Effector memory CD4-positive, alpha-beta T cell (primary cell): ENCODE measurements around the gene TTLL11.
"Not testable (repeated sequence)": the region's sequence is repeated elsewhere in the genome, so short reads cannot be mapped to it uniquely, and the experiment has no call there.

Experiments used
- DNase-seq, 3 donors: peaks; one replicate each; pipeline ENCODE4 v3.0.0-alpha.2; 2020
- H3K27ac ChIP-seq: 2 replicates; pipeline ENCODE4 v1.7.0; 2013; ENCODE audit warnings: mild to moderate bottlenecking, low read length, moderate library complexity; ENCODE audit not compliant: insufficient read depth, poor library complexity, severe bottlenecking
- H3K27me3 ChIP-seq: replicated peaks from 2 replicates; pipeline ENCODE4 v1.7.0; 2013; ENCODE audit warnings: mild to moderate bottlenecking, low read length; ENCODE audit not compliant: insufficient read depth, control insufficient read depth, poor library complexity, severe bottlenecking
- H3K36me3 ChIP-seq: 2 replicates; pipeline ENCODE4 v1.7.0; 2013; ENCODE audit warnings: mild to moderate bottlenecking, low read length, moderate library complexity; ENCODE audit not compliant: control insufficient read depth, insufficient read depth
- H3K4me1 ChIP-seq: 2 replicates; pipeline ENCODE4 v1.7.0; 2013; ENCODE audit warnings: low read length, mild to moderate bottlenecking; ENCODE audit not compliant: control insufficient read depth, insufficient read depth, poor library complexity, severe bottlenecking
- H3K4me3 ChIP-seq: 2 replicates; pipeline ENCODE4 v1.7.0; 2013; ENCODE audit warnings: low read length, low read depth, mild to moderate bottlenecking; ENCODE audit not compliant: insufficient read depth, poor library complexity, severe bottlenecking
- H3K9me3 ChIP-seq: 2 replicates; pipeline ENCODE4 v1.7.0; 2013; ENCODE audit warnings: mild to moderate bottlenecking, low read length, moderate library complexity; ENCODE audit not compliant: control insufficient read depth

The TTLL11 gene

DNA sequence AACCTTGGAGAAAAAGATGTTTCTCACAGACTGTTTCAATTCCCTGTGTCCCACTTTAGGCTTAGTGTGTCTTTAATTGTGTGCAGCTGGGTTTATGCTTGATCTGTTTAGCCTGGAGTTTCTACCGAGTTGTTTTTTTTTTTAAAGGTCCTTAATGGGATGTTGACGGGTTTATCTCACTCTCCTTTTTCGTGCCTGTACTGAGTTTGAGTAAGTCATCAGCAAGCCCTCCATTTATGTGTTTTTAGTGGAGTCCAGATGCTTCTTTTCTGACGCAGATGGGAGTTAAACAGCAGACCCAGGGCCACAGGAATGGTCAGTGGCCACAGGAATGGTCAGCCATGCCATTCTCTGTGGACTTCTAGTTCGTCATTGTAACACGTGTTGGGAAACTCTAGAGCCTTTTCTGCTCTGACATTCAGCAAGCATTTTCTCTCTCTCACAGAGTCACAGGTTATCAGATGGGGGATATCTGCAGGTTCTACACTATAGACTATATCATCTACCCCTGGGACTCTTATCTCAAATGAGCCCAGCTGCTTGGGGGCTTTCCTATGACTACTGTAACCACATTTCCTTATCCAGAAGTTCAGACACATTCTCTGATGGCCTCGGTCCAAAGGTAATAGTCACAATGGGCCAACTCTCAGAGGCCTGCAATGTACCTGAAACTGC, 190.5 kb downstream of the TTLL11 start:
- H3K4me1 ChIP-seq = no peaks in the 10 kb centered on the region
- no peaks in the 10 kb centered on the region for H3K36me3 ChIP-seq
- no peak overlapping the region for H3K27ac ChIP-seq

GRCh38 chr9:121901616-121902015, 191.5 kb downstream of the TTLL11 start:
- no peaks in the 10 kb centered on the region for H3K4me1 ChIP-seq
- H3K4me3 ChIP-seq = no peak overlapping the region
- no peaks in the 10 kb centered on the region for H3K9me3 ChIP-seq
- H3K27ac ChIP-seq = no peak overlapping the region
- no peaks in the 10 kb centered on the region for H3K27me3 ChIP-seq
- no peaks in the 10 kb centered on the region for H3K36me3 ChIP-seq
- DNase-seq = no peak

More for the DNA sequence above, 190.5 kb downstream of the TTLL11 start:
- H3K4me3 ChIP-seq = no peak overlapping the region
- H3K9me3 ChIP-seq = no peaks in the 10 kb centered on the region
- DNase-seq = no peak
- H3K27me3 ChIP-seq = no peaks in the 10 kb centered on the region

DNA sequence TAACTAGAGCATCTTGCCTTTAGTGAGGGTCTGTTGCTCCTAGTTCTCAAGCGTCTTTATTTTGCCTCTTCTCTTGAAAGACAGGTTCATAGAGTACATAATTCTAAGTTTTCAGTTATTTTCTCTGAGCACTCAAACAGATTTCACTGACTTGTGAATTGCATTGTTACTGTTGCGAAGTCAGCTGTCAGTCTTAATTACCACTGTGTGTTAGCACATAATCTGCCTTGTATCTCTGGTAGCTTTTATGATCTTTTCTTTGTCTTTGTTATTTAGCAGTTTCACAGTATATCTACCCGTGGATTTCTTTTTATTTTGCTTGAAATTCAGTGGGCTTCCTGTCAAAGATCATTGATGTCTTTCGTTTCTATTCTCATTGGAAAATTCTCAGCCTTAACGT, 192.9 kb downstream of the TTLL11 start:
- Histone ChIP-seq H3K27me3 (no peaks in the 10 kb centered on the region), H3K9me3 (no peaks in the 10 kb centered on the region), H3K36me3 (no peaks in the 10 kb centered on the region), H3K27ac (no peak overlapping the region), H3K4me3 (no peak overlapping the region), H3K4me1 (no peaks in the 10 kb centered on the region)
- DNase-seq = no peak

- DNase-seq = no peak
- Histone ChIP-seq H3K27me3 (no peaks in the 10 kb centered on the region), H3K4me1 (no peaks in the 10 kb centered on the region), H3K4me3 (no peak overlapping the region), H3K9me3 (no peaks in the 10 kb centered on the region), H3K36me3 (no peaks in the 10 kb centered on the region), H3K27ac (no peak overlapping the region)
These were observed 194.3 kb downstream of the TTLL11 start for GRCh38 chr9:121898856-121899255.

GRCh38 chr9:121897140-121897539, 196.0 kb downstream of the TTLL11 start:
- H3K4me3 ChIP-seq = no peak overlapping the region
- H3K4me1 ChIP-seq = no peaks in the 10 kb centered on the region
- no peak for DNase-seq
- H3K36me3 ChIP-seq = no peaks in the 10 kb centered on the region
- H3K27ac ChIP-seq = no peak overlapping the region
- H3K9me3 ChIP-seq = no peaks in the 10 kb centered on the region
- no peaks in the 10 kb centered on the region for H3K27me3 ChIP-seq

DNA sequence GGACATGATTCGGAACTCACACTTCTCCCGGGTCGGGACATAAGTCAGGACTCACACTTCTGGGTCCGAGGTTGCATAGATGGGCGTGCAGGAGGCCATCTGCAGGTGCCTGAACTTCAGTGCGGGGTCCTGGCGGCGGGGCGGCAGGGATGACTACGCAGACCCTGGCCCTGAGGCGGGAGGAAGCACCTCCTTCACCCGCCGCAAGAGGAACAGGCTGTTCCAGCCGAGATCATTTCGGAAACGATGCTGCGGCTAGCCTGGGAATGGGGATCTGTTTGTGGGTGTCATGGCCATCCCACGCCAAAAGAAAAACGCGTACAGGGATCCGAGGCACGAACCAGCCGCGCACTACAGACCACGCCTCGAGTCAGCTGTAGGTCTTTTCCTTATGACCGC, 196.6 kb downstream of the TTLL11 start:
- no peaks in the 10 kb centered on the region for H3K27me3 ChIP-seq
- H3K27ac ChIP-seq = no peak overlapping the region
- no peak overlapping the region for H3K4me3 ChIP-seq
- no peaks in the 10 kb centered on the region for H3K9me3 ChIP-seq
- no peaks in the 10 kb centered on the region for H3K4me1 ChIP-seq
- DNase-seq = no peak
- no peaks in the 10 kb centered on the region for H3K36me3 ChIP-seq

GRCh38 chr9:121895818-121896544, 197.1 kb downstream of the TTLL11 start:
- Histone ChIP-seq H3K4me1 (no peaks in the 10 kb centered on the region), H3K36me3 (no peaks in the 10 kb centered on the region), H3K4me3 (no peak overlapping the region), H3K9me3 (no peaks in the 10 kb centered on the region), H3K27me3 (no peaks in the 10 kb centered on the region), H3K27ac (no peak overlapping the region)
- DNase-seq = no peak

GRCh38 chr9:121895358-121895757, 197.8 kb downstream of the TTLL11 start:
- Histone ChIP-seq H3K36me3 (no peaks in the 10 kb centered on the region), H3K9me3 (no peaks in the 10 kb centered on the region), H3K27ac (no peak overlapping the region), H3K27me3 (no peaks in the 10 kb centered on the region), H3K4me3 (no peak overlapping the region), H3K4me1 (no peaks in the 10 kb centered on the region)
- no peak for DNase-seq

DNA sequence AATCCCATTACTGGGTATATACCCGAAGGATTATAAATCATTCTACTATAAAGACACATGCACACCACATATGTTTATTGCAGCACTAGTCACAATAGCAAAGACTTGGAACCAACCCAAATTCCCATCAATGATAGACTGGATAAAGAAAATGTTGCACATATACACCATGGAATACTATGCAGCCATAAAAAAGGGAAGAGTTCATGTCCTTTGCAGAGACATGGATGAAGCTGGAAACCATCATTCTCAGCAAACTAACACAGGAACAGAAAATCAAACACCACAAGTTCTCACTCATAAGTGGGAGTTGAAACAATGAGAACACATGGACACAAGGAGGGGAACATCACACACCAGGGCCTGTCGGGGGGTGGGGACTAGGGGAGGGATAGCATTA, 198.7 kb downstream of the TTLL11 start:
- not testable (repeated sequence) for H3K4me3 ChIP-seq, H3K36me3 ChIP-seq, H3K27me3 ChIP-seq, DNase-seq, H3K27ac ChIP-seq, H3K9me3 ChIP-seq, H3K4me1 ChIP-seq

- no peaks in the 10 kb centered on the region for H3K36me3 ChIP-seq
- H3K4me3 ChIP-seq = no peak overlapping the region
- H3K27me3 ChIP-seq = no peaks in the 10 kb centered on the region
These were observed 199.3 kb downstream of the TTLL11 start for GRCh38 chr9:121893786-121894185.

More at GRCh38 chr9:121893786-121894185, 199.3 kb downstream of the TTLL11 start:
- Histone ChIP-seq H3K4me1 (no peaks in the 10 kb centered on the region), H3K27ac (no peak overlapping the region), H3K9me3 (no peaks in the 10 kb centered on the region)
- DNase-seq = no peak
